Activated T-helper 1 cell treated with anti-CD3 and anti-CD28 coated beads, Interleukin-12 subunit alpha, Interleukin-12 subunit beta, Interleukin-2, Interleukin-4 antibody, amounts not matched to agents 30 ng/mL and 10 ng/mL and 1 ng/mL, durations not matched to agents 14 hours and 24 hours and 36 hours (primary cell): Measurements from ENCODE around the gene CD82. TPM values are rescaled to one million over a fixed set of nuclear protein-coding genes. Genes with fewer than 3 reads are reported as not detected.
A peak's percentile ranks its signal among the peaks of the same experiment; 100 is the strongest.
"Not testable (repeated sequence)": the region's sequence is repeated elsewhere in the genome, so short reads cannot be mapped to it uniquely, and the experiment has no call there.

ENCODE experiments used
- DNase-seq: peaks from one replicate; pipeline ENCODE4 v3.0.0; 2021; ENCODE audit warnings: low spot score
- H3K27ac Mint-ChIP-seq: one replicate; pipeline ENCODE4 v1.8.0; 2021; ENCODE audit warnings: mild to moderate bottlenecking, mixed read lengths
- H3K27me3 Mint-ChIP-seq: one replicate; pipeline ENCODE4 v1.8.0; 2022; ENCODE audit warnings: mild to moderate bottlenecking, moderate library complexity, mixed read lengths; ENCODE audit not compliant: insufficient read depth
- H3K36me3 Mint-ChIP-seq: one replicate; pipeline ENCODE4 v1.8.0; 2021; ENCODE audit warnings: low read depth, mixed read lengths
- H3K4me1 Mint-ChIP-seq: one replicate; pipeline ENCODE4 v1.8.0; 2021; ENCODE audit warnings: low read depth, mixed read lengths
- H3K4me3 Mint-ChIP-seq: one replicate; pipeline ENCODE4 v1.8.0; 2021; ENCODE audit warnings: mild to moderate bottlenecking, moderate library complexity, mixed read lengths
- H3K9me3 Mint-ChIP-seq: one replicate; pipeline ENCODE4 v1.8.0; 2021; ENCODE audit warnings: mixed read lengths
- intact Hi-C: fragments of 100-400 bp; cut with micrococcal nuclease; formaldehyde crosslinking; loops from one replicate; pipeline ENCODE4 v1.15.1; 2024
- total RNA-seq: library from RNA; stranded (reverse); gene quantifications from 2 replicates; pipeline ENCODE4 v1.2.3, GENCODE V29; 2022

CD82 gene
- total RNA-seq, 1 donor from 2014 or later = 500 TPM

DNA sequence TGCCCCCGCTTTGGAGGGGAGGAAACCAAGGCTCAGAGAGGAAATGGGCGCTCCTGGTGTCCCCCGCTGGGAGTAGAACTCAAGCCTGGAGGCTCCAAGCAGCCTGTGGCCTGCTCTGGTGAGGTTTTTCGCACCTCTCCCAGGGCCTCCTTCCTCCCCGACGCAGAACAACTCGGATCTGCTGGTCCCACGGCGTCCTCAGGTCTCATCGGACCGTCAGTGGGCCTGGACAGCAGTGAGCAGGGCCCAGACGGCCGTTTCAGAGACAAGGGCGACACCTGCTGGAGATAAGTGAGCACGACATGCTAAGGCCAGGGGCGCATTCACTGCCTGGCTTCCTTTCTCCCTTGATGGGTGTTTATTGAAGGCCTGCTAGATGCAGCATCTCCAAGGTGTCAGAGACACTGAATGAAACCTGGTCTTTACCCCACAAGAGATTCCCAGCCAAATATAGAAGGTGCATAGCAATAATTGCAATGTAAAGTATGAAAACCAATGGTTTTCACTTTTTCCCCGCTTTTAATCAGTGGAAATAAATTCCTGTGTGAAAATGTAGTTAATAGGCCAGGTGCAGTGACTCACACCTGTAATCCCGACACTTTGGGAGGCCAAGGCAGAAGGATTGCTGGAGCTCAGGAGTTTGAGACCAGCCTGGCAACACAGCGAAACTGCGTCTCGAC, 26.9 kb upstream of the CD82 start:
- peak; percentile 65 for DNase-seq
- intact Hi-C loops = loop anchor here (1.0 to 5.0 kb wide), 5 partner anchors 15 to 444 kb away; no protein-coding TSS in a partner anchor
- Mint-ChIP-seq H3K4me3 (no peak overlapping the region), H3K36me3 (no peaks in the 10 kb centered on the region), H3K4me1 (no peaks in the 10 kb centered on the region), H3K27ac (no peak overlapping the region), H3K9me3 (no peaks in the 10 kb centered on the region), H3K27me3 (peaks cover 3% of the 10 kb centered on the region)

DNA sequence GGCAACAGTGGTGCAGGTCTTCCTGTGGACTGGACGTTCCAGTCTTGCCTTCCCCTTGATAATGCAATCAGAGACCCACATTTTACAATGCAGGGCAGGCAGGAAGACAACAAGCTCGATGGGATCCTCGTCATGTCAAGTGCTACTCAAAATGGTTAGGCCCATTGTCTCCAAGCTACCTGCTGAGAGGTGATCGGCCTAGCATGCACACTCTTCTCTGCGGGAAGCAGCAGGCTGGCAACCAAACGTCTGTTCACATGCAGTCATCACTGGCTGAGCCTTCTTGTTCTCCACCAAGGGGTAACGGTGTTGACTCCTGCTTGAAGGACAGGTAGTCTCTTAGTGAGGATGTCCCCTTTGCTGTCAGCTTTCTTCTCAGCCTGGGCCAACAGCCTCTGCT, 25.5 kb upstream of the CD82 start:
- H3K36me3 Mint-ChIP-seq = no peaks in the 10 kb centered on the region
- no peaks in the 10 kb centered on the region for H3K4me1 Mint-ChIP-seq
- no peak overlapping the region for H3K4me3 Mint-ChIP-seq
- no peak overlapping the region for H3K27ac Mint-ChIP-seq
- H3K27me3 Mint-ChIP-seq = peaks cover 5% of the 10 kb centered on the region
- intact Hi-C loops = loop anchor here (5.0 kb wide), 1 partner anchor 428 kb away; no protein-coding TSS in a partner anchor
- H3K9me3 Mint-ChIP-seq = no peaks in the 10 kb centered on the region
- DNase-seq = no peak

DNA sequence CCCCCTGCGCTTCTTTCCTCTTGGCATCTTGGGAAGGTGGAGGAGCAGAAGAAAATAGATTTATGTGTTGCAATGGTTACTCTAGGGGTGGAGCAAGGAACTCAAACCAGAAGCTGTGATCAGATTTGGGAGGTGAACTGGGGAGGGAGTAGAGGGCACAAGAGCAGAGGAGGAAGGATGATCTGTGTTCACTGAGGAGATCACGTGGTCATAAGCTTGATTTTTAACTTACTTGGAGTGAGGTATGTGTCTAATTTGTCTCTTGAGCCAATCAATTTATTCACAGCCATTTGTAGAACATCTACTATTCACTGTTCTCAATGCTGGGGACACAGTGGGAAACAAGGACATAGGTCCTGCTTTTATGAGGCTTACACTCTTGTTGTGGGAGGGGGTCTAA, 24.8 kb upstream of the CD82 start:
- Mint-ChIP-seq H3K27me3 (peaks cover 5% of the 10 kb centered on the region), H3K9me3 (no peaks in the 10 kb centered on the region)

DNA sequence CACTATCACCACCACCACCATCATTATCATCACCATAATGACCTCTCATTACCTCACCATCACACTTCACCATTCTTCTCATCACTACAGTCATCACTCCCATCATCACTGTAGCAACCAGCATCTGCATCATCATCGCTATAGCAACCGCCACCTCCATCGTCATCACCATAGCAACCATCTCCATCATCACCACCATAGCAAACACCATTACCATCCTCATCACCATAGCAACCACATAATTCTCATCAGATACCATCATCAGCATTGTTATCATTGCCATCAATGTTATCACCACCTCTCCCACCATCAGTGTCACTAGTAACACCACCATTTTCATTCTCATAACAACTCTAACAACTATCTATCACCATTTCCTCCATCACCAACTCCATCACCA, 23.1 kb upstream of the CD82 start:
- H3K27me3 Mint-ChIP-seq = peaks cover 2% of the 10 kb centered on the region
- intact Hi-C loops = no loop called here
- H3K36me3 Mint-ChIP-seq = no peaks in the 10 kb centered on the region
- no peak for DNase-seq
- H3K4me3 Mint-ChIP-seq = no peak overlapping the region
- no peaks in the 10 kb centered on the region for H3K4me1 Mint-ChIP-seq
- H3K27ac Mint-ChIP-seq = no peak overlapping the region
- H3K9me3 Mint-ChIP-seq = no peaks in the 10 kb centered on the region

More for the DNA sequence above, 24.8 kb upstream of the CD82 start:
- intact Hi-C loops = no loop called here
- Mint-ChIP-seq H3K4me3 (no peak overlapping the region), H3K27ac (no peak overlapping the region), H3K4me1 (no peaks in the 10 kb centered on the region), H3K36me3 (no peaks in the 10 kb centered on the region)
- no peak for DNase-seq

DNA sequence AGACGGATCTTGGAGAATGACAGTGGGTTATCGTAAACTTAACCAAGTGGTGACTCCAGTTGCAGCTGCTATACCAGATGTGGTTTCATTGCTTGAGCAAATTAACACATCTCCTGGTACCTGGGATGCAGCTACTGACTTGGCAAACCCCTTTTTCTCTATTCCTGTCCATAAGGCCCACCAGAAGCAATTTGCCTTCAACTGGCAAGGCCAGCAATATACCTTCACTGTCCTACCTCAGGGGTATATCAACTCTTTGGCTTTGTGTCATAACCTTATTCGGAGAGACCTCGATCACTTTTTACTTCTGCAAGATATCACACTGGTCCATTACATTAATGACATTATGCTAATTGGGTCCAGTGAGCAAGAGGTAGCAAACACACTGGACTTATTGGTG, 18.5 kb upstream of the CD82 start:
- H3K4me1 Mint-ChIP-seq, H3K4me3 Mint-ChIP-seq, intact Hi-C loops, H3K27me3 Mint-ChIP-seq, H3K36me3 Mint-ChIP-seq, H3K27ac Mint-ChIP-seq, H3K9me3 Mint-ChIP-seq, DNase-seq: not testable (repeated sequence)

DNA sequence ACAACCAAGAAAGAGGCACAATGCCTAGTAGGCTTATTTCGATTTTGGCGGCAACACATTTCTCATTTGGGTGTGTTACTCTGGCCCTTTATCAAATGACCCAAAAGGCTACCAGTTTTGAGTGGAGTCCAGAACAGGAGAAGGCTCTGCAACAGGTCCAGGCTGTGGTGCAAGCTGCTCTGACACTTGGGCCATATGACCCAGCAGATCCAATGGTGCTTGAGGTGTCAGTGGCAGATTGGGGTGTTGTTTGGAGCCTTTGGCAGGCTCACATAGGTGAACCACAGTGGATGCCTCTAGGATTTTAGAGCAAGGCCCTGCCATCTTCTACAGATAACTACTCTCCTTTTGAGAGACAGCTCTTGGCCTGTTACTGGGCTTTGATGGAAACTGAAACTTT, 17.9 kb upstream of the CD82 start:
- H3K27ac Mint-ChIP-seq, intact Hi-C loops, H3K4me3 Mint-ChIP-seq, DNase-seq, H3K9me3 Mint-ChIP-seq, H3K27me3 Mint-ChIP-seq, H3K36me3 Mint-ChIP-seq, H3K4me1 Mint-ChIP-seq: not testable (repeated sequence)

DNA sequence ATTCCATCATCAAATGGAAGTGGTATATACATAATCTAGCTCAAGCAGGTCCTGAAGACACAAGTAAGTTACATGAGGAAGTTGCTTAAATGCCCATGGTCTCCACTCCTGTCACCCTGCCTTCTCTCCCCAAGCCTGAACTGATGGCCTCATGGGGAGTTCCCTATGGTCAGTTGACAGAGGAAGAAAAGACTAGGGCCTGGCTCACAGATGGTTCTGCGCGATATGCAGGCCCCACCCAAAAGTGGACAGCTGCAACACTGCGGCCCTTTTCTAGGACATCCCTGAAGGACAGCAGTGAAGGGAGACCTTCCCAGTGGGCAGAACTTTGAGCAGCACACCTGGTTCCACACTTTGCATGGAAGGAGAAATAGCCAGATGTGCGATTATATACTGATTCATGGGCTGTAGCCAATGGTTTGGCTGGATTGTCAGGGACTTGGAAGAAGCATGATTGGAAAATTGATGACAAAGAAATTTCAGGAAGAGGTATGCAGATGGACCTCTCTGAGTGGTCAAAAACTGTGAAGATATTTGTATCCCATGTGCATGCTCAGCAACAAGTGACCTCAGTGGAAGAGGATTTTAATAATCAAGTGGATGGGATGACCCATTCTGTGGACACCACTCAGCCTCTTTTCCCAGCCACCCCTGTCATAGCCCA, 17.3 kb upstream of the CD82 start:
- H3K4me3 Mint-ChIP-seq = no peak overlapping the region
- no peaks in the 10 kb centered on the region for H3K36me3 Mint-ChIP-seq
- DNase-seq = no peak
- H3K9me3 Mint-ChIP-seq = no peaks in the 10 kb centered on the region
- H3K27ac Mint-ChIP-seq = no peak overlapping the region
- intact Hi-C loops = no loop called here
- H3K4me1 Mint-ChIP-seq = no peaks in the 10 kb centered on the region
- peaks cover 4% of the 10 kb centered on the region for H3K27me3 Mint-ChIP-seq

DNA sequence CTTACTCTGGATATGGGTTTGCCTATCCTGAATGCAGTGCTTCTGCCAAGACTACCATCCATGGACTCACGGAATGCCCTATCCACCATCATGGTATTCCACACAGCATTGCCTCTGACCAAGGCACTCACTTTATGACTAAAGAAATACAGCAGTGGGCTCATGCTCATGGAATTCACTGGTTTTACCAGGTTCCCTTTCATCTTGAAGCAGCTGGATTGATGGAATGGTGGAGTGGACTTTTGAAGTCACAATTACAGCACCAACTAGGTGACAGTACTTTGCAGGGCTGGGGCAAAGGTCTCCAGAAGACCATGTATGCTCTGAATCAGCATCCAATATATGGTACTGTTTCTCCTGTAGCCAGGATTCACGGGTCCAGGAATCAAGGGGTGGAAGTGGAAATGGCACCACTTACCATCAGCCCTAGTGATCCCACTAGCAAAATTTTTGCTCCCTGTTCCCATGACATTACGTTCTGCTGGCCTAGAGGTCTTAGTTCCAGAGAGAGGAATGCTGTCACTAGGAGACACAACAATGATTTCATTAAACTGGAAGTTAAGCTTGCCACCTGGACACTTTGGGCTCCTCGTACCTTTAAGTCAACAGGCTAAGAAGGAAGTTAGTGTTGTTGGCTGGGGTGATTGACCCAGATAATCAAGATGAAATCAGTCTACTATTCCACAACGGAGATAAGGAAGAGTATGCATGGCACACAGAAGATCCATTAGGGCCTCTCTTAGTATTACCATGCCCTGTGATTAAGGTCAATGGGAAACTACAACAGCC, 16.3 kb upstream of the CD82 start:
- H3K36me3 Mint-ChIP-seq, H3K9me3 Mint-ChIP-seq, DNase-seq, H3K4me3 Mint-ChIP-seq, H3K27ac Mint-ChIP-seq, intact Hi-C loops, H3K27me3 Mint-ChIP-seq, H3K4me1 Mint-ChIP-seq: not testable (repeated sequence)

DNA sequence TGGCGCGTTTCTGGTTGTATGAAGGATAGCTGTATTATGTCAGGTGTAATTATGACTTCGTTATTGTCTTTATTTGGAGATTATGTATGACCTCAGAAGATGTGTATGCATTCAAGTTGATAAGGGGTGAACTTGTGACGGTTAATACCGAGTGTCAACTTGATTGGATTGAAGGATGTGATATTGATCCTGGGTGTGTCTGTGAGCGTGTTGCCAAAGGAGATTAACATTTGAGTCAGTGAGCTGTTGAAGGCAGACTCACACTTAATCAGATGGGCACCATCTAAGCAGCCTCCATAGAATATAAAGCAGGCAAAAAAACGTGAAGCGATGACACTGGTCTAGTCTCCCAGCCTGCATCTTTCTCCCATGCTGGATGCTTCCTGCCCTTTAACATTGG, 15.3 kb upstream of the CD82 start:
- Mint-ChIP-seq H3K27me3 (peaks cover 2% of the 10 kb centered on the region), H3K36me3 (no peaks in the 10 kb centered on the region), H3K9me3 (no peaks in the 10 kb centered on the region), H3K4me1 (no peaks in the 10 kb centered on the region), H3K4me3 (no peak overlapping the region), H3K27ac (no peak overlapping the region)
- no peak for DNase-seq
- intact Hi-C loops = no loop called here

DNA sequence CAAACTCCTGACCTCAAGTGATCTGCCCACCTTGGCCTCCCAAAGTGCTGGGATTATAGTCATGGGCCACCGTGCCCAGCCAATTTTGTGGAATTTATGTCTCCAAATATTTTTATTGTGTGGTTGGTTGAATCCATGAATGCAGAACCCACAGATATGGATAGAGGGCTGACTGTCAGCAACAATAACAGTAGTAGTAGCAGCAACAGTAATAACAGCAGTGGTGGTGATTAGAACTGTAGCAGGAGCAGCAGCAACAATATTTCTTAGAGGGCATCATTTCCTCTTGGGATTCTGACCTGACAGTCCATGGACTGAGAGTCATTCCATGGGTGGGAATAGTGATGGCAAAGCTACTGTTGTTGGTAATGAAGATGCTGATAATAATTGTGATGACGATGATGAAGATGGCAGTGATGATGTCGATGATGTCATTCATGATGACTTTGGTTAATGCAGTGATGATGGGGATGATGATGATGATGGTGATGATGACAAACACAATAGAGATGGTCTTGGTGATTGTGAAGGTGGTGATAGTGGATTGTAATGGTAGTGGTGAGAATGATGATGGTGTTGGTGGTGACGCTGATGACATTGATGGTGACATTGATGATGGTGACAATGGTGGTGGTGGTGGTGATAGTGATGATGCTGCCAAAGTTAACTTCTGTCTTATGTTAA, 13.9 kb upstream of the CD82 start:
- H3K27me3 Mint-ChIP-seq = peaks cover 3% of the 10 kb centered on the region
- no peak overlapping the region for H3K27ac Mint-ChIP-seq
- no peaks in the 10 kb centered on the region for H3K36me3 Mint-ChIP-seq
- no peaks in the 10 kb centered on the region for H3K9me3 Mint-ChIP-seq
- H3K4me1 Mint-ChIP-seq = peaks cover under 1% of the 10 kb centered on the region
- H3K4me3 Mint-ChIP-seq = no peak overlapping the region
- no peak for DNase-seq
- intact Hi-C loops = no loop called here

DNA sequence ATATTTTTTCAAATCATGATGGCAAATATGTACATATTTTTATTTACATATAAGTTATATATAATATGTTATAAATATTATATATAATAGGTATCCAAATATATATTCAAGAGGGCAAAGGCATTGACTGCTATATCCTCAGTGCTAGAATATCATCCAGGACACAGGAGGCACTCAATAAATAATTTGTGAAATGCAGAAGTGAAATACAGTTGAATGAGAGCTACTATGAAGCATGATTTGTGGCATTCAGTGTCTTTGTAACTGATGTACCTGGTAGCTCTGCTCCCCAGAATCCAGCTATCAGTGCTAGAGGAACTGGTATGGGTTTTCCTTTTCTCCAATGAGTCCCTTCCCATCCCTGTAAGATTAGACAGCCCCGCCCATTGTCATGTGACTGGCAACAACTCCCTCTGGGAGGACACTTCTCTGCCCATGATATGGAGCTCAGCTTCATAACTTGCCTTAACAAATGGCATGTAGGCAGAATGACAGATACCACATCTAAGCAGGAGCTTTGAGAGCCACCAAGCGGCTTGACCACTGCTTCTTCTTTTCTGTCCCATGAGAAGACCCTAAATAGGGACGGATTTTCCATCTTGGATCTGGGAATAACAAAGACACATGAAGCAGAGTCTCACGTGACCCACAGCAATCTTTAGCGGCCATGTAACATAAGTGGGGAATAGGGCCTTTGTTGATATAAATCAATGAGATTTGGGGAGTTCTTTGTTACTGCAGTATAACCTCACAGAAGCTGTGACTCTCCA, 10.2 kb upstream of the CD82 start:
- H3K27ac Mint-ChIP-seq = no peak overlapping the region
- peaks cover 19% of the 10 kb centered on the region for H3K4me1 Mint-ChIP-seq
- H3K36me3 Mint-ChIP-seq = no peaks in the 10 kb centered on the region
- intact Hi-C loops = loop anchor here (5.0 kb wide), 1 partner anchor 337 kb away; no protein-coding TSS in a partner anchor
- H3K9me3 Mint-ChIP-seq = no peaks in the 10 kb centered on the region
- DNase-seq = no peak
- no peak overlapping the region for H3K4me3 Mint-ChIP-seq
- peaks cover 3% of the 10 kb centered on the region for H3K27me3 Mint-ChIP-seq

DNA sequence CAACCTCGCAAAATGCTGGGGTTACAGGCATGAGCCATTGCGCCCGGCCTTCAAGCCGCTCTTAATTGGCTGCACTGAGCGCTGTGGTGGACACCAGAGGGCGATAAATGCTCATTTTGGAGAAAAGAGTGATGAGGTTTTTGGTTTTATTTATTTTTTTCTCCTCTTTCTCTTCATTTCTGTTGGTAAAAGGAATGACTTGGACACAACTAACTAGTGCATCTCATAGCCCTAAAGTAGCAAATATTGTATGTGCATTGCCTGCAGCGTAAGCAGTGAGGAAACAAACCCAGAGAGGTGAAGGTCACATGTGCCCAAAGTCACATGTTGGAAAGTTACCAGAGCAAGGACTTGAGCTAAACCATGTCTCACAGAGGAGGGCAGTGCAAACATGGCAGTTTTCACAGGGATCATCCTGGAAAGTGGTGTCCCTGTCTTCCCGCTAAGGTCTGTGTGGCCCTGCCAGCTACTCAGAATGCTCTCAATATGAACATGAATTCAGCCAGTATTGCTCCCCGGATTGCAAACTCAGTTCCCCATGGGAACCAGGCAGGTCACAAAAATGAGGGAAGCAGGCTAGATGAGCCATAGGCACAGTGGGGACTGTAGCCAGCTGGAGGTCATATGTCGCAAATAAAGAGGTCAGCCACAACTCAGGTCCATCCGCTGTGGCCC, 8.6 kb upstream of the CD82 start:
- intact Hi-C loops = loop anchor here (1.0 to 5.0 kb wide), 5 partner anchors 60 to 354 kb away; no protein-coding TSS in a partner anchor
- H3K36me3 Mint-ChIP-seq = no peaks in the 10 kb centered on the region
- peak; percentile 42 for DNase-seq
- peaks cover 32% of the 10 kb centered on the region for H3K4me1 Mint-ChIP-seq
- no peaks in the 10 kb centered on the region for H3K9me3 Mint-ChIP-seq
- H3K27me3 Mint-ChIP-seq = peaks cover 3% of the 10 kb centered on the region
- peak overlapping the region; percentile 70 for H3K27ac Mint-ChIP-seq
- H3K4me3 Mint-ChIP-seq = no peak overlapping the region
